CD4-positive, CD25-positive, alpha-beta regulatory T cell (primary cell): ENCODE results near the gene RNASEH2A. TPM values are rescaled to one million over a fixed set of nuclear protein-coding genes. Genes with fewer than 3 reads are reported as not detected.
"Not testable (repeated sequence)": the region's sequence is repeated elsewhere in the genome, so short reads cannot be mapped to it uniquely, and the experiment has no call there.

Experiments
- ATAC-seq, 2 donors: fragments of 150-1000 bp; cut with Tn5 transposase; one replicate each; pipeline ENCODE4 v1.10.0; 2021; ENCODE audit warnings: low read depth in 2 of 2, moderate number of reproducible peaks in 2 of 2, moderate library complexity in 1 of 2
- DNase-seq, 3 donors: peaks; one replicate each; pipeline versions ENCODE4 v3.0.0 to v3.0.0-alpha.2; 2012 to 2022; ENCODE audit warnings: mixed read lengths in 1 of 3
- H3K27ac ChIP-seq: one replicate; pipeline ENCODE4 v1.7.0; 2013; ENCODE audit warnings: mild to moderate bottlenecking, low read length; ENCODE audit not compliant: insufficient read depth, poor library complexity, severe bottlenecking
- H3K27me3 ChIP-seq: one replicate; pipeline ENCODE4 v1.7.0; 2013; ENCODE audit warnings: low read length; ENCODE audit not compliant: control insufficient read depth, insufficient read depth
- H3K36me3 ChIP-seq: one replicate; pipeline ENCODE4 v1.7.0; 2013; ENCODE audit warnings: mild to moderate bottlenecking, low read length, moderate library complexity; ENCODE audit not compliant: control insufficient read depth, insufficient read depth
- H3K4me1 ChIP-seq: 2 replicates; pipeline ENCODE4 v1.7.0; 2013; ENCODE audit warnings: mild to moderate bottlenecking, low read length; ENCODE audit not compliant: insufficient read depth, control insufficient read depth, poor library complexity, severe bottlenecking
- H3K4me3 ChIP-seq: one replicate; pipeline ENCODE4 v1.7.0; 2013; ENCODE audit warnings: low read depth, mild to moderate bottlenecking, low read length, moderate library complexity
- H3K9me3 ChIP-seq, 2 experiments: 1 replicate in 1 of 2; 2 replicates in 1 of 2; pipeline ENCODE4 v1.7.0; 2013; ENCODE audit warnings: low read length in 2 of 2, mild to moderate bottlenecking in 1 of 2, moderate library complexity in 1 of 2; ENCODE audit not compliant: control insufficient read depth in 2 of 2
- H3K27ac Mint-ChIP-seq, 3 donors: one replicate each; pipeline ENCODE4 v1.8.0; 2020 to 2022; ENCODE audit warnings: mild to moderate bottlenecking in 3 of 3, mixed read lengths in 3 of 3, moderate library complexity in 2 of 3
- H3K27me3 Mint-ChIP-seq: one replicate; pipeline ENCODE4 v1.8.0; 2022; ENCODE audit warnings: mild to moderate bottlenecking, mixed read lengths
- H3K36me3 Mint-ChIP-seq: one replicate; pipeline ENCODE4 v1.8.0; 2020; ENCODE audit warnings: mixed read lengths
- H3K4me1 Mint-ChIP-seq, 4 donors: one replicate each; pipeline ENCODE4 v1.8.0; 2020 to 2022; ENCODE audit warnings: mixed read lengths in 4 of 4, mild to moderate bottlenecking in 1 of 4
- H3K4me3 Mint-ChIP-seq, 4 donors: one replicate each; pipeline ENCODE4 v1.8.0; 2020 to 2022; ENCODE audit warnings: mild to moderate bottlenecking in 4 of 4, mixed read lengths in 4 of 4, moderate library complexity in 3 of 4
- H3K9me3 Mint-ChIP-seq, 7 donors: one replicate each; pipeline ENCODE4 v1.8.0; 2020 to 2022; ENCODE audit warnings: mixed read lengths in 7 of 7, mild to moderate bottlenecking in 3 of 7, moderate library complexity in 2 of 7
- polyA plus RNA-seq, 4 donors: library from polyadenylated mRNA; unstranded; fragments of 300-500 nt; fragmentation: Illumina TruSeq; gene quantifications; one replicate each; pipeline ENCODE4 v1.2.3, GENCODE V29; 2021
- total RNA-seq: library from RNA; stranded (reverse); gene quantifications from one replicate; pipeline ENCODE4 v1.2.3, GENCODE V29; 2022

Gene RNASEH2A
- total and polyA plus RNA-seq, 5 donors from 2014 or later, result 4.7 to 27.5 (median 22.9) TPM

GRCh38 chr19:12797141-12797587, 9.2 kb upstream of the RNASEH2A start:
- peaks cover 3% of the 10 kb centered on the region for H3K36me3 Mint-ChIP-seq
- H3K27me3 ChIP-seq, result no peaks in the 10 kb centered on the region
- H3K4me1 ChIP-seq, result peaks cover 46% of the 10 kb centered on the region
- no peak for DNase-seq
- H3K36me3 ChIP-seq, result no peaks in the 10 kb centered on the region
- H3K4me3 Mint-ChIP-seq, result peak overlapping the region in 1 of 4 donors; percentile 86
- peaks cover 13% of the 10 kb centered on the region for H3K27me3 Mint-ChIP-seq
- no peak overlapping the region for H3K27ac Mint-ChIP-seq
- H3K4me1 Mint-ChIP-seq, result peaks cover 10 to 47% (median 32%) of the 10 kb centered on the region in 4 donors
- ATAC-seq, result no peak
- H3K4me3 ChIP-seq, result no peak overlapping the region
- no peaks in the 10 kb centered on the region for H3K9me3 ChIP-seq
- peak overlapping the region; percentile 66 for H3K27ac ChIP-seq
- H3K9me3 Mint-ChIP-seq, result peaks cover 0 to 11% (median 0%) of the 10 kb centered on the region in 7 donors

DNA sequence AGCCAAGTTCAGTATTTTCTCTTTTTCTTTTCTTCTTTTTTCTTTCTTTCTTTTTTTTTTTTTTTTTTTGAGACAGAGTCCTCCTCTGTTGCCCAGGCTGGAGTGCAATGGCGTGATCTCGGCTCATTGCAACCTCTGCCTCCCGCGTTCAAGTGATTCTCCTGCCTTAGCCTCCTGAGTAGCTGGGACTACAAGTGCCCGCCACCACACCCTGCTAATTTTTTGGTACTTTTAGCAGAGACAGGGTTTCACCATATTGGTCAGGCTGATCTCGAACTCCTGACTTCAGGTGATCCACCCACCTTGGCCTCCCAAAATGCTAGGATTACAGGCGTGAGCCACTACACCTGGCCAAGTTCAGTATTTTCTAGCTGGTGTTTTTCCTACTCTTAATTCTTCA, 8.8 kb upstream of the RNASEH2A start:
- H3K9me3 ChIP-seq, H3K4me3 ChIP-seq, DNase-seq, H3K9me3 Mint-ChIP-seq, H3K27ac ChIP-seq, H3K27me3 ChIP-seq, ATAC-seq, H3K27ac Mint-ChIP-seq, H3K36me3 ChIP-seq, H3K36me3 Mint-ChIP-seq: not testable (repeated sequence)
- Mint-ChIP-seq H3K27me3 (peaks cover 16% of the 10 kb centered on the region), H3K4me1 (peaks cover 13 to 52% (median 36%) of the 10 kb centered on the region in 4 donors), H3K4me3 (peak overlapping the region in 2 of 4 donors; percentile 25 to 82)
- peaks cover 51% of the 10 kb centered on the region for H3K4me1 ChIP-seq

DNA sequence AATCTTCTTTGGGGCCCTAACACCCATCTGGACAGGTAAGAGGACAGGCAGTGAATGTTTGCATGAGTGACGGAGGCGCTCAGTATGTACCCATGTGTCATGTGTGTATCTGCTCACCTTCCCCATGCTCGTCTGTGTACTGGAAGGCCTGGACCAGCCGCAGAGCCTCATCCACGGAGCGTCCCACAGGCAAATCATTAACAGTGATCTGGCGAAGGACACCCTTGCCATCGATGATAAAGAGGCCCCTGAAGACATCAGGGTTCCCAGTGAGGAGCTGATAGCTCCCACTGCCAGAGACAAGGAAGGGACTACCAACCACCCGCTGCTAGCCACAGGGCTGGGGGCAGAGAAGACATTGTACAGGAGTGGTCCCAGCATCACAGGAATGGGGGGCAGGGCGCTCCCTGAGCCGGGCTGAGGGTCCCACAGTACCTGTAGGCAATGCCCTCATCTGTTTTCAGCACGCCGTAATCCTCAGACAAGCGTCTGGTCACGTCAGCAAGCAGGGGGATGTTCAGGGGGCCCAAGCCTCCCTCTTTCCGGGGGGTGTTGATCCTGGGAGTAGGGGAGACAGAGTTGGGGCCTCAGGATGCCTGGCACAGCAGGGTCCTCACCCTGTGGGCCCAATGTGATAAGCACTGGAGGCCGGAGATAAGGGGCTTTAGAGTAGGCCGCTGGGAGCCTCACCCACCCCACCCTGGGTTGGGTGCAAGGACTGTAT, 6.5 kb upstream of the RNASEH2A start:
- Mint-ChIP-seq H3K4me3 (peak overlapping the region; percentile 44 to 93 (median 90)), H3K4me1 (peaks cover 4 to 42% (median 26%) of the 10 kb centered on the region in 4 donors), H3K9me3 (no peaks in the 10 kb centered on the region), H3K36me3 (peaks cover 3% of the 10 kb centered on the region), H3K27me3 (peaks cover 4% of the 10 kb centered on the region), H3K27ac (peak overlapping the region in 2 of 3 donors; percentile 20 to 63)
- Histone ChIP-seq H3K36me3 (no peaks in the 10 kb centered on the region), H3K4me1 (peaks cover 37% of the 10 kb centered on the region), H3K27me3 (no peaks in the 10 kb centered on the region), H3K9me3 (no peaks in the 10 kb centered on the region), H3K4me3 (peak overlapping the region; percentile 73), H3K27ac (no peak overlapping the region)
- ATAC-seq (no peak), DNase-seq (no peak)

DNA sequence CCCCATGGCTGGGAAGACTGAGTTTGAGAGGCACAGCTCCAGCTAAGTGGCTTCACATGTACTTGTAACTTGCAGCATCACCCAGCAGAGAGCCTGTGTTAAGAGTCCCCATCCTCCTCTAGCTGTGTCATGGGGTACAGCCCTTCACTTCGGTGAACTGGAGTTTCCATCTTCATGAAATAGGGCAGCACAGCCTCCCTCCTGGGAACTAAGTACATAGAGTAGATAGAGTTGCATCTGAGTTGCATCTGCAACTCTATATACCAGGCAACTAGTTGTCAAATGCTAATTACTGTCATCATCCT, 6.0 kb upstream of the RNASEH2A start:
- ATAC-seq, result no peak
- H3K4me3 ChIP-seq, result peak overlapping the region; percentile 73
- peaks cover 3% of the 10 kb centered on the region for H3K36me3 Mint-ChIP-seq
- no peak for DNase-seq
- H3K27me3 Mint-ChIP-seq, result peaks cover 4% of the 10 kb centered on the region
- H3K4me3 Mint-ChIP-seq, result peak overlapping the region; percentile 88 to 94 (median 92)
- peak overlapping the region; percentile 60 to 78 (median 73) for H3K27ac Mint-ChIP-seq
- peaks cover 33% of the 10 kb centered on the region for H3K4me1 ChIP-seq
- no peaks in the 10 kb centered on the region for H3K9me3 ChIP-seq
- no peak overlapping the region for H3K27ac ChIP-seq
- no peaks in the 10 kb centered on the region for H3K9me3 Mint-ChIP-seq
- no peaks in the 10 kb centered on the region for H3K27me3 ChIP-seq
- H3K4me1 Mint-ChIP-seq, result peaks cover 4 to 40% (median 24%) of the 10 kb centered on the region in 4 donors
- no peaks in the 10 kb centered on the region for H3K36me3 ChIP-seq

DNA sequence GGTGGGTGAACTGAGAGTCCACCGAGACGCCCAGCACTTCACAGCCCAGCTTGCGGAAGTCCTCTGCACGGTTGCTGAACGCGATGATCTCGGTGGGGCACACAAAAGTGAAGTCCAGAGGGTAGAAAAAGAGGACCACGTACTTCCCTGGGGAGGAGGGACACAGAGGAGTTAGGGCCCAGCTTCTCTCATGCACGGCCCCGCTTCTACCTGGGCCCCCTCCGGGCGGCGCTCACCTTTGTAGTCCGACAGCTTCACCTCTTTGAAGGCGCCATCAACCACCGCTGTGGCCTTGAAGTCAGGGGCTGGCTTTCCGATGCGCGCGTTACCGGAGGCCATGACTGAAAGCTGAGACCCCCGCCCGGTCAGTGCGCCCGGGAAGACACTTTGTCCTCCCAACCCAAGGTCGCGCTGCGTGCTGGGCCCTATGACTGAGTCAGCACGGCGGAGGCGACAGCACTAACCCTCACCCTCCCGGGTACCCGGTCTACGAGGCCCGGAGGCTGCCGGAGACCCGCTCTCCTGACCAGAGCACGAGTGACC, 5.4 kb upstream of the RNASEH2A start:
- H3K4me1 Mint-ChIP-seq, result peaks cover 5 to 37% (median 20%) of the 10 kb centered on the region in 4 donors
- Histone ChIP-seq H3K36me3 (no peaks in the 10 kb centered on the region), H3K9me3 (no peaks in the 10 kb centered on the region), H3K27me3 (no peaks in the 10 kb centered on the region), H3K4me3 (peak overlapping the region; percentile 73), H3K27ac (peak overlapping the region; percentile 49), H3K4me1 (peaks cover 29% of the 10 kb centered on the region)
- H3K36me3 Mint-ChIP-seq, result peaks cover 3% of the 10 kb centered on the region
- H3K27ac Mint-ChIP-seq, result peak overlapping the region; percentile 48 to 78 (median 76)
- DNase-seq, result peak in 1 of 3 donors; percentile 26
- H3K27me3 Mint-ChIP-seq, result peaks cover 4% of the 10 kb centered on the region
- ATAC-seq, result peak in 1 of 2 donors; percentile 2
- peak overlapping the region; percentile 88 to 94 (median 92) for H3K4me3 Mint-ChIP-seq
- H3K9me3 Mint-ChIP-seq, result no peaks in the 10 kb centered on the region

GRCh38 chr19:12801466-12802266, 4.7 kb upstream of the RNASEH2A start, which contains the start of the genes PRDX2 and THSD8:
Gene PRDX2 (minus strand): TSS chr19:12801800. CDS start chr19:12801261, 539 bp downstream.
Gene THSD8 (plus strand): TSS chr19:12802069. CDS start chr19:12802072, 3 bp downstream.
- H3K4me3 ChIP-seq, result peak within 1 kb of the TSS; percentile 73
- ATAC-seq, result peak; percentile 76
- Mint-ChIP-seq H3K4me1 (peaks cover 10 to 37% (median 17%) of the 10 kb centered on the region in 4 donors), H3K9me3 (no peaks in the 10 kb centered on the region), H3K36me3 (peaks cover 3% of the 10 kb centered on the region), H3K27me3 (peaks cover 4% of the 10 kb centered on the region), H3K4me3 (peak within 1 kb of the TSS; percentile 88 to 94 (median 92)), H3K27ac (peak within 1 kb of the TSS; percentile 48 to 81 (median 78))
- H3K9me3 ChIP-seq, result no peaks in the 10 kb centered on the region
- H3K27me3 ChIP-seq, result no peaks in the 10 kb centered on the region
- peak; percentile 61 to 92 (median 78) for DNase-seq
- H3K4me1 ChIP-seq, result peaks cover 31% of the 10 kb centered on the region
- no peaks in the 10 kb centered on the region for H3K36me3 ChIP-seq
- H3K27ac ChIP-seq, result peak within 1 kb of the TSS; percentile 49

- H3K4me1 Mint-ChIP-seq, result peaks cover 10 to 39% (median 17%) of the 10 kb centered on the region in 4 donors
- H3K27ac ChIP-seq, result no peak overlapping the region
- no peaks in the 10 kb centered on the region for H3K9me3 Mint-ChIP-seq
- peak overlapping the region in 2 of 3 donors; percentile 41 to 81 for H3K27ac Mint-ChIP-seq
- peaks cover 4% of the 10 kb centered on the region for H3K27me3 Mint-ChIP-seq
- H3K4me3 ChIP-seq, result peak overlapping the region; percentile 37
- H3K9me3 ChIP-seq, result no peaks in the 10 kb centered on the region
- DNase-seq (no peak), ATAC-seq (no peak)
- peaks cover 3% of the 10 kb centered on the region for H3K36me3 Mint-ChIP-seq
- H3K27me3 ChIP-seq, result no peaks in the 10 kb centered on the region
- no peaks in the 10 kb centered on the region for H3K36me3 ChIP-seq
- peaks cover 38% of the 10 kb centered on the region for H3K4me1 ChIP-seq
- peak overlapping the region; percentile 88 to 94 (median 92) for H3K4me3 Mint-ChIP-seq
Measured at GRCh38 chr19:12802267-12803106, 3.9 kb upstream of the RNASEH2A start.
